ENCODE measurements around the gene LRCH1.

DNA sequence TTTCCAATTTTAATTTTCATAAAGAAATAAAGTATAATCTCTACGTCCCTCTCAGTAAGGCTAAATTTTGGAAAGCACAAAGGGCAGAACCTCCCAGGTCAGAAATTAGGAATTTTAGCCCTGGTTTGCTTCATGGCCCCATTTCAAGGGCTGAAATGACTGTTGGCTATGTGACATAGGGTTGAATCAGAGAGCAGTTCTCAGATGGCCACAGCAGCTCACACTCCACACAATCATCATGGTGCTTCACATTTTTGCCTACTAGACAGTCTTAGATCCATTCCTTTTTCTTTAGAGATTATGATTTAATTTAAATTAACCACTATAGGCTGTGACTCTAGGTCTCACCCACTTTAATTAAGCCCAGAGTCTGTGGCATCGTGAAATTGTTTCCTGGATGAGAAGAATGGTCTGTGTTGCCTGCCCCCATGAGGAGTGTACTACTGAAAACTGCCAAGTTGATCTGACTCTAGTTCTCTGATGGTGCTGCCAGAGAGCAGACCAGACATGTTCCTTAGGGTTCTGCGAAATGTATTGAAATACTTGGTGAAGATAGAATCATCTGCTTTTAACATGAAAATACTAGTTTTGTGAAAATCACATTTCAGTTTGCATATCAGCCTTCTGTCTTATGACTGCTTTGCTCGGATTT, 186.6 kb downstream of the LRCH1 start:
- TF ChIP-seq, protein P1, sequence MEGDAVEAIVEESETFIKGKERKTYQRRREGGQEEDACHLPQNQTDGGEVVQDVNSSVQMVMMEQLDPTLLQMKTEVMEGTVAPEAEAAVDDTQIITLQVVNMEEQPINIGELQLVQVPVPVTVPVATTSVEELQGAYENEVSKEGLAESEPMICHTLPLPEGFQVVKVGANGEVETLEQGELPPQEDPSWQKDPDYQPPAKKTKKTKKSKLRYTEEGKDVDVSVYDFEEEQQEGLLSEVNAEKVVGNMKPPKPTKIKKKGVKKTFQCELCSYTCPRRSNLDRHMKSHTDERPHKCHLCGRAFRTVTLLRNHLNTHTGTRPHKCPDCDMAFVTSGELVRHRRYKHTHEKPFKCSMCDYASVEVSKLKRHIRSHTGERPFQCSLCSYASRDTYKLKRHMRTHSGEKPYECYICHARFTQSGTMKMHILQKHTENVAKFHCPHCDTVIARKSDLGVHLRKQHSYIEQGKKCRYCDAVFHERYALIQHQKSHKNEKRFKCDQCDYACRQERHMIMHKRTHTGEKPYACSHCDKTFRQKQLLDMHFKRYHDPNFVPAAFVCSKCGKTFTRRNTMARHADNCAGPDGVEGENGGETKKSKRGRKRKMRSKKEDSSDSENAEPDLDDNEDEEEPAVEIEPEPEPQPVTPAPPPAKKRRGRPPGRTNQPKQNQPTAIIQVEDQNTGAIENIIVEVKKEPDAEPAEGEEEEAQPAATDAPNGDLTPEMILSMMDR (conservative IDR thresholded peaks at IDR 0.05; ENCODE audit: low read length): no peak
- no peak for TF ChIP-seq EZH2phosphoT487 (IDR thresholded peaks at IDR 0.05; ENCODE audit: borderline replicate concordance, low read depth, low read length)
